ENCODE results near the gene OSTC. TPM values are rescaled to one million over a fixed set of nuclear protein-coding genes. Genes with fewer than 3 reads are reported as not detected.
A peak's percentile ranks its signal among the peaks of the same experiment; 100 is the strongest.

Gene OSTC
- 77.7 and 1,094 TPM in 2 replicates for total RNA-seq (2014; rRNA removed; shearing (Covaris generic); ENCODE audit: low replicate concordance)

- H3K9me3 ChIP-seq, result no peaks in the 10 kb centered on the region
- peak; percentile 86 for DNase-seq
- H3K4me3 ChIP-seq, result peak within 1 kb of the TSS; percentile 77
- H3K36me3 ChIP-seq, result peaks cover under 1% of the 10 kb centered on the region
- no peaks in the 10 kb centered on the region for H3K27me3 ChIP-seq
Measured at GRCh38 chr4:108650212-108651013, at the start of gene OSTC. Gene OSTC, plus strand, starts transcription at chr4:108650599. Its CDS starts 57 bp downstream, at chr4:108650656.

- Histone ChIP-seq H3K4me3 (no peak overlapping the region), H3K36me3 (no peaks in the 10 kb centered on the region), H3K9me3 (no peaks in the 10 kb centered on the region), H3K27me3 (no peaks in the 10 kb centered on the region)
- DNase-seq, result no peak
Measured at GRCh38 chr4:108601106-108601505, 49.3 kb upstream of the OSTC start.

DNA sequence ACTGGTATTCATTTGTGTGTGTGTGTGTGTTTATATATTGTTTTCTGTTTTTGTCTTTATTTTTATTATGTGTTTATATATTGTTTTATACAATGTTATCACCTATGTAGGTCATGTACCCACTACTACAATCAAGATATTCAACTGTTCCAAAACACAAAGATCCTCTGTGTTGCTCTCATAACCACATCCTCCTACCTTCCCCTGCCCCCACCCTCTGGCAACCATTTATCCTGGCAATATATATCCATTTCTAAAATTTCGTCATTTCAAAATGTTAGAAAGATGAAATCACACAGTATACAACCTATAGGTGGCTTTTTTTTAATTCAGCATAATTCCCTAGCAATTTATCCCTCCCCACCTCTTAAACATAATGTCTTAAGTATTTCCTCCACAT is 48.9 kb upstream of the OSTC start:
- H3K9me3 ChIP-seq, result no peaks in the 10 kb centered on the region
- no peaks in the 10 kb centered on the region for H3K36me3 ChIP-seq
- no peak overlapping the region for H3K4me3 ChIP-seq
- H3K27me3 ChIP-seq, result no peaks in the 10 kb centered on the region
- DNase-seq, result no peak

GRCh38 chr4:108602163-108602562 is 48.2 kb upstream of the OSTC start:
- Histone ChIP-seq H3K36me3 (no peaks in the 10 kb centered on the region), H3K27me3 (no peaks in the 10 kb centered on the region), H3K4me3 (no peak overlapping the region), H3K9me3 (no peaks in the 10 kb centered on the region)
- no peak for DNase-seq

DNA sequence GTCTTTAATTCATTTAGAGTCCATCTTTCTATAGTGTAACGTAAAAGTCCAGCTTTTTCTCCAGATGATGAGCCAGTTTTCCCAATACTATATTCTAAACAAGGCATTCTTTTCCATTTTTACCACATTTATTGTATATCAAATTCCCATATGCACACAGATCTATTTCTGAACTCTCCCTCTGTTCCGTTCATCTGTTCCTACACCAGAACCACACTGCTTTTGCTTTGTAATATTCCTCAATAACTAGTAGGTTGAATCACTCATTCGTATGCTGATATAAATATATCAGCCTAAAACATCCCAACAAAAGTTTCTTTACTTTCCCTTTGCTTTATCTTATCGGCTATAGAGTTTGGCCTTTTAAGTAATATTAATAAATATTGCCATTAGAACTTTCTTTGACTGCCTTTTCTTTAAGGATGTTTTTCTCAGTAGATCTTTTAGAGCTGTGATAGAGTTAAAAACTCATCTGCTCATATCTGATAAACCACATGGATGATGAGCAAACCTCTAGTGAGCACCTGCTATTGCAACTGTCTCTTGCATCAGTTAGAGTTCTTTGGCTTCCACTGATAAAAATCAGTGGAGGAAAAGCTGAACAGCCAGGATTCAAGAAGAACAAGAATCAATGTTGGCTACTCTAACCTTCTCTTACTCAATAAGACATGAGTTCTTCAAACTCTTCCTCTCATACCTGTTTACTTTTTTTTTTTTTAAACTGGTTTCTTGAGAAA is 43.2 kb upstream of the OSTC start:
- H3K27me3 ChIP-seq, result no peaks in the 10 kb centered on the region
- H3K9me3 ChIP-seq, result no peaks in the 10 kb centered on the region
- no peak overlapping the region for H3K4me3 ChIP-seq
- DNase-seq, result no peak
- H3K36me3 ChIP-seq, result no peaks in the 10 kb centered on the region

GRCh38 chr4:108611365-108611764 is 39.0 kb upstream of the OSTC start:
- Histone ChIP-seq H3K9me3 (no peaks in the 10 kb centered on the region), H3K27me3 (no peaks in the 10 kb centered on the region), H3K36me3 (no peaks in the 10 kb centered on the region), H3K4me3 (no peak overlapping the region)
- DNase-seq, result no peak

- no peaks in the 10 kb centered on the region for H3K9me3 ChIP-seq
- no peaks in the 10 kb centered on the region for H3K36me3 ChIP-seq
- H3K4me3 ChIP-seq, result no peak overlapping the region
- no peak for DNase-seq
- H3K27me3 ChIP-seq, result no peaks in the 10 kb centered on the region
Measured at GRCh38 chr4:108612365-108612764, 38.0 kb upstream of the OSTC start.

DNA sequence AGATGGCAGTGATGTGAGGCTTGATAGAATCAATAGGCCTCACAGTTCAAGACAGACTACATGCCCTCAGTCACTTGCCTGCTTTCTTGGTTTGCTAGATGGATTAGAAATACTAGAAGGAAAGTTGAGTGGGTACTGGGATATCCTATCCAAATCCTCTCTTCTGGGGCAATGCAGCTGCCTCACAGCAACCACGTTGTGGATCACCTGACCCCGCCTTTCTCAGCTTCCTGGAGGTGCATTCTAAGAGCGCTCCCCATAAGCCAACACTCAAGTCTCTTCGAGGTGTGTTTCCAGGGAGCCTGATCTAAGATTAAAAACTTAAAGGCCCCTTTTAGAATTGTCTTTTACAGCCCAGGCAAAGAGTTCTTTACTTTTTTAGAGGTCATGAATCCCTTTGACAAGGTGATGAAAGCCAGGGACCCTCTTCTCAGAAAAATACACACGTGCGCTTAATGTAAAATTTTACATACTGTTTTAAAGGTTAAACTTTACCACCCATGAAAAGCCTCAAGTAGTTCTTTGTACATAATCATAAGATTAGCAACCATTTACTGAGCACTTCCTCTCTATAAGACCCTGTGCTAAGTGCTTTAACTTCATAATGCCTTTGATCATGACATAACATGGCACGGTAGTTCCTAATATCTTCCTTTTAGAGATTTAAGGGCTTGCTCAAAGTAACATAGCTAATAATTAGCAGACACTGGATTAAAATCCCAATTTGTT is 30.9 kb upstream of the OSTC start:
- H3K9me3 ChIP-seq, result no peaks in the 10 kb centered on the region
- DNase-seq, result no peak
- no peaks in the 10 kb centered on the region for H3K27me3 ChIP-seq
- H3K36me3 ChIP-seq, result peaks cover 38% of the 10 kb centered on the region
- peak overlapping the region; percentile 97 for H3K4me3 ChIP-seq

- H3K27me3 ChIP-seq, result no peaks in the 10 kb centered on the region
- DNase-seq, result peak; percentile 93
- H3K36me3 ChIP-seq, result peaks cover 46% of the 10 kb centered on the region
Measured at GRCh38 chr4:108620101-108620932, 30.1 kb upstream of the OSTC start, which contains the start of gene RPL34. Gene RPL34, plus strand, starts transcription at chr4:108620576. Its CDS starts 1,384 bp downstream, at chr4:108621960.

GRCh38 chr4:108620933-108621905 is 29.2 kb upstream of the OSTC start:
- no peaks in the 10 kb centered on the region for H3K27me3 ChIP-seq
- H3K9me3 ChIP-seq, result no peaks in the 10 kb centered on the region
- no peak for DNase-seq
- H3K4me3 ChIP-seq, result peak overlapping the region; percentile 97
- peaks cover 55% of the 10 kb centered on the region for H3K36me3 ChIP-seq

More at GRCh38 chr4:108620101-108620932, 30.1 kb upstream of the OSTC start, which contains the start of gene RPL34:
- Histone ChIP-seq H3K4me3 (peak within 1 kb of the TSS; percentile 97), H3K9me3 (no peaks in the 10 kb centered on the region)

- DNase-seq, result no peak
- Histone ChIP-seq H3K4me3 (peak overlapping the region; percentile 97), H3K27me3 (no peaks in the 10 kb centered on the region), H3K36me3 (peaks cover 63% of the 10 kb centered on the region), H3K9me3 (no peaks in the 10 kb centered on the region)
Measured at GRCh38 chr4:108622022-108622421, 28.4 kb upstream of the OSTC start.

DNA sequence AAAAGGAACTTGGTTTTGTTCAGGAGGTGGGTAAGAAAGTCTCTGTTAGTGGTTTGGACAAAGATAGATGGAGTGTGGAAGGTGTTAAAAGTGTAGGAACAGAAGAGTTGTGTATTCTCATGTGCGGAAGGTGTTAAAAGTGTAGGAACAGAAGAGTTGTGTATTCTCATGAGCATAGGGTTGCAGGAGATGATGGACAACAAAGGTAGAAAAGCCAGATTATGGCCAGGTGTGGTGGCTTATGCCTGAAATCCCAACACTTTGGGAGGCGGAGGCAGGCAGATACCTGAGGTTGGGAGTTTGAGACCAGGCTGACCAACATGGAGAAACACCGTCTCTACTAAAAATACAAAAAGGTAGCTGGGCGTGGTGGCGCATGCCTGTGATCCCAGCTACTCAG is 27.6 kb upstream of the OSTC start:
- H3K4me3 ChIP-seq, result peak overlapping the region; percentile 97
- no peaks in the 10 kb centered on the region for H3K27me3 ChIP-seq
- DNase-seq, result no peak
- peaks cover 69% of the 10 kb centered on the region for H3K36me3 ChIP-seq
- H3K9me3 ChIP-seq, result no peaks in the 10 kb centered on the region

- Histone ChIP-seq H3K9me3 (no peaks in the 10 kb centered on the region), H3K4me3 (no peak overlapping the region), H3K36me3 (peaks cover 82% of the 10 kb centered on the region), H3K27me3 (no peaks in the 10 kb centered on the region)
- DNase-seq, result no peak
Measured at GRCh38 chr4:108624263-108625056, 25.9 kb upstream of the OSTC start.

GRCh38 chr4:108626056-108626455 is 24.3 kb upstream of the OSTC start:
- Histone ChIP-seq H3K36me3 (peaks cover 89% of the 10 kb centered on the region), H3K9me3 (no peaks in the 10 kb centered on the region), H3K4me3 (no peak overlapping the region), H3K27me3 (no peaks in the 10 kb centered on the region)
- no peak for DNase-seq
